ENCODE results near the gene LRP10. TPM values are rescaled to one million over a fixed set of nuclear protein-coding genes. Genes with fewer than 3 reads are reported as not detected.

Gene LRP10
- total RNA-seq = 10 to 100 TPM; 69.7 to 72.4 TPM

GRCh38 chr14:22871224-22872032 is at the start of gene LRP10:
TSS of gene LRP10 (plus strand) at chr14:22871740. CDS start at chr14:22872304, 564 bp downstream.

GRCh38 chr14:22829661-22830442 is 41.7 kb upstream of the LRP10 start, which contains the start of gene MRPL52:
TSS of gene MRPL52 (plus strand) at chr14:22829887. CDS start at chr14:22829913, 26 bp downstream.

GRCh38 chr14:22836301-22837113 is 35.0 kb upstream of the LRP10 start, which contains the start of gene MMP14:
TSS of gene MMP14 (plus strand) at chr14:22836585. CDS start at chr14:22836818, 233 bp downstream.

GRCh38 chr14:22883173-22883976 is 11.8 kb downstream of the LRP10 start, which contains the start of gene REM2:
TSS of gene REM2 (plus strand) at chr14:22883222. CDS start at chr14:22883288, 66 bp downstream.

GRCh38 chr14:22918804-22919600 is 47.5 kb downstream of the LRP10 start, which contains the start of gene RBM23:
TSS of gene RBM23 (minus strand) at chr14:22919149.

GRCh38 chr14:22929104-22929960 is 57.8 kb downstream of the LRP10 start, which contains the start of gene PRMT5:
TSS of gene PRMT5 (minus strand) at chr14:22929376. CDS start at chr14:22929361, 15 bp downstream.

Other genes with a start within 250 kb of the LRP10 start
- gene OR6J1, start 227.4 kb upstream of the LRP10 start, total RNA-seq = not detected
- gene OXA1L, start 105.1 kb upstream of the LRP10 start, total RNA-seq = 100 to 1,000 TPM; 140 to 144 TPM
- gene SLC7A7, start 56.3 kb upstream of the LRP10 start, total RNA-seq = under 1 TPM; 0.43 to 0.70 TPM
- gene MRPL52, start 41.9 kb upstream of the LRP10 start, total RNA-seq = 100 to 1,000 TPM in 1 of 2 experiments, 10 to 100 TPM in 1; 92.2 to 100 TPM
- 1 to 10 TPM in 1 of 2 experiments, under 1 TPM in 1; 0.99 to 2.0 TPM for gene MMP14, start 35.2 kb upstream of the LRP10 start, total RNA-seq
- gene REM2, start 11.5 kb downstream of the LRP10 start, total RNA-seq = 1 to 10 TPM; 1.1 to 1.2 TPM
- 10 to 100 TPM; 76.4 to 76.6 TPM for gene RBM23, start 47.4 kb downstream of the LRP10 start, total RNA-seq
- 10 to 100 TPM; 42.9 to 59.5 TPM for gene PRMT5, start 57.6 kb downstream of the LRP10 start, total RNA-seq
- 10 to 100 TPM; 62.7 to 67.4 TPM for gene HAUS4, start 85.3 kb downstream of the LRP10 start, total RNA-seq
- 1 to 10 TPM in 1 of 2 experiments, under 1 TPM in 1; 0.96 to 1.4 TPM for gene AJUBA, start 110.8 kb downstream of the LRP10 start, total RNA-seq
- 10 to 100 TPM in 1 of 2 experiments, 1 to 10 TPM in 1; 9.3 to 10.8 TPM for gene C14orf93, start 138.4 kb downstream of the LRP10 start, total RNA-seq
- 10 to 100 TPM; 45.6 to 46.8 TPM for gene PSMB5, start 163.2 kb downstream of the LRP10 start, total RNA-seq
- gene PSMB11, start 170.5 kb downstream of the LRP10 start, total RNA-seq = not detected
- gene CDH24, start 185.8 kb downstream of the LRP10 start, total RNA-seq = 1 to 10 TPM; 2.3 to 2.5 TPM
- 100 to 1,000 TPM; 189 to 193 TPM for gene ACIN1, start 223.4 kb downstream of the LRP10 start, total RNA-seq
- gene C14orf119, start 223.8 kb downstream of the LRP10 start, total RNA-seq = 10 to 100 TPM; 45.2 to 50.7 TPM
- not detected for gene CIROP, start 233.2 kb downstream of the LRP10 start, total RNA-seq
- 1 to 10 TPM in 1 of 2 experiments, under 1 TPM in 1; 0.96 to 1.0 TPM for gene CEBPE, start 247.5 kb downstream of the LRP10 start, total RNA-seq

Measured in activated naive CD4-positive, alpha-beta T cell treated with anti-CD3 and anti-CD28 coated beads, Interleukin-2, amount 10 ng/mL, durations not matched to agents 5 hours and 36 hours (primary cell).